ENCODE measurements around the gene RNPEPL1.
"Not testable (repeated sequence)": the region's sequence is repeated elsewhere in the genome, so short reads cannot be mapped to it uniquely, and the experiment has no call there.

The RNPEPL1 gene

GRCh38 chr2:240567872-240568677 lies at the start of gene RNPEPL1:
Gene RNPEPL1, plus strand, starts transcription at chr2:240568484. Its CDS starts 103 bp downstream, at chr2:240568587.
- no peak for DNase-seq

GRCh38 chr2:240518981-240519380 lies 49.3 kb upstream of the RNPEPL1 start:
- no peak for DNase-seq

- DNase-seq = no peak
Observed at GRCh38 chr2:240519396-240520129, 48.7 kb upstream of the RNPEPL1 start.

- no peak for DNase-seq
Observed at GRCh38 chr2:240520130-240520973, 47.9 kb upstream of the RNPEPL1 start.

GRCh38 chr2:240520974-240521350 lies 47.3 kb upstream of the RNPEPL1 start:
- DNase-seq = no peak

- DNase-seq = not testable (repeated sequence)
Observed at GRCh38 chr2:240521885-240522284, 46.4 kb upstream of the RNPEPL1 start.

- no peak for DNase-seq
Observed at GRCh38 chr2:240522406-240522805, 45.9 kb upstream of the RNPEPL1 start.

GRCh38 chr2:240523451-240524281 lies 44.6 kb upstream of the RNPEPL1 start:
- no peak for DNase-seq

GRCh38 chr2:240524963-240525718 lies 43.1 kb upstream of the RNPEPL1 start:
- no peak for DNase-seq

- no peak for DNase-seq
Observed at GRCh38 chr2:240525802-240526201, 42.5 kb upstream of the RNPEPL1 start.

GRCh38 chr2:240526521-240526920 lies 41.8 kb upstream of the RNPEPL1 start:
- no peak for DNase-seq

- DNase-seq = no peak
Observed at GRCh38 chr2:240527153-240527750, 41.0 kb upstream of the RNPEPL1 start.

- no peak for DNase-seq
Observed at GRCh38 chr2:240528406-240529040, 39.8 kb upstream of the RNPEPL1 start.

- DNase-seq = no peak
Observed at GRCh38 chr2:240529344-240529999, 38.8 kb upstream of the RNPEPL1 start.

GRCh38 chr2:240530181-240530580 lies 38.1 kb upstream of the RNPEPL1 start:
- no peak for DNase-seq

- no peak for DNase-seq
Observed at GRCh38 chr2:240531038-240531437, 37.2 kb upstream of the RNPEPL1 start.

GRCh38 chr2:240532031-240532775 lies 36.1 kb upstream of the RNPEPL1 start:
- no peak for DNase-seq

GRCh38 chr2:240538031-240538780 lies 30.1 kb upstream of the RNPEPL1 start:
- DNase-seq = no peak

GRCh38 chr2:240539101-240539500 lies 29.2 kb upstream of the RNPEPL1 start:
- not testable (repeated sequence) for DNase-seq
